ENCODE measurements around the gene FNBP1. TPM values are rescaled to one million over a fixed set of nuclear protein-coding genes. Genes with fewer than 3 reads are reported as not detected.
A peak's percentile ranks its signal among the peaks of the same experiment; 100 is the strongest.
"Not testable (repeated sequence)": the region's sequence is repeated elsewhere in the genome, so short reads cannot be mapped to it uniquely, and the experiment has no call there.

The FNBP1 gene
- total RNA-seq, 2 experiments from 2014 or later, result 126 to 128 TPM

GRCh38 chr9:129902740-129903134 is 140.3 kb downstream of the FNBP1 start:
- Mint-ChIP-seq H3K9me3 (no peaks in the 10 kb centered on the region), H3K4me1 (ENCODE audit: low read depth) (peaks cover 44% of the 10 kb centered on the region), H3K27me3 (ENCODE audit: low read depth) (no peaks in the 10 kb centered on the region), H3K27ac (peak overlapping the region; percentile 79), H3K4me3 (no peak overlapping the region), H3K36me3 (ENCODE audit: low read depth) (peaks cover 61% of the 10 kb centered on the region)
- intact Hi-C loops (cut with micrococcal nuclease), result no loop called here
- CTCF ChIA-PET, result interaction anchor here (1.0 kb wide), 1 partner anchor 11 kb away, joined by 4 read pairs; no protein-coding TSS in a partner anchor
- DNase-seq, result no peak

DNA sequence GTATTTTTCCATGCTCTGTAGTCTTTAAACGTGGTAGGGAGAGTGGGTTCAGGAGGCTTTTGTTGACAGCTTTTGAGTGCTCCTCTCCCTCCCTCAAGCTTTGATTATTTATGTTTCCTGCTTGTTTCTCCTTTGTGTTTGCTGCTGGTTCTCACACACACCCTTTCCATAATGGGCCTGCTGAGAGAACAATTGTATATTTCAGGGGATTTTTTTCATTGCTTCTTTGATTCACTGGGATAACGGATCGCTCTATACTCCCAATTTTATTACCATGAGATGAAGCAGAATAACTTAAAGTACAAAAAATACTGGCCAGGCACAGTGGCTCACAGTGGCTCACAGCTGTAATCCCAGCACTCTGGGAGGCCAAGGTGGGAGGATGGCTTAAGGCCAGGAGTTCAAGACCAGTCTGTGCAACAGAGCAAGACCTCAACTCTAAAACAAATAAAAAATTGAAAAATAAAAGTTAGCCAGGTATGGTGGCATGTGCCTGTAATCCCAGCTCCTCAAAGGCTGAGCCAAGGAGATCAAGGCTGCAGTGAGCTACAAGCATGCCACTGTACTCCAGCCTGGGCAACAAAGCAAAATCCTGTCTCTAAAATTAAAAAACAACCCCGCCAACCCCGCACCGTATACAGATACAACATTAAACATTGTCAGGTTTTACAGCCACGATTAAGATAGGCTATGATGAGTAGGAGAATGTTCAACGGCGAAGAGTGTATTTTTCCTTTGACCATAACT is 140.8 kb downstream of the FNBP1 start:
- Mint-ChIP-seq H3K9me3 (no peaks in the 10 kb centered on the region), H3K27ac (peak overlapping the region; percentile 79), H3K4me1 (ENCODE audit: low read depth) (peaks cover 47% of the 10 kb centered on the region), H3K27me3 (ENCODE audit: low read depth) (no peaks in the 10 kb centered on the region), H3K36me3 (ENCODE audit: low read depth) (peaks cover 60% of the 10 kb centered on the region), H3K4me3 (no peak overlapping the region)
- DNase-seq, result no peak
- intact Hi-C loops (cut with micrococcal nuclease), result no loop called here
- CTCF ChIA-PET, result interaction anchor here (0.6 to 1.0 kb wide), 2 partner anchors 10 to 16 kb away, joined by 3 to 4 read pairs; no protein-coding TSS in a partner anchor

DNA sequence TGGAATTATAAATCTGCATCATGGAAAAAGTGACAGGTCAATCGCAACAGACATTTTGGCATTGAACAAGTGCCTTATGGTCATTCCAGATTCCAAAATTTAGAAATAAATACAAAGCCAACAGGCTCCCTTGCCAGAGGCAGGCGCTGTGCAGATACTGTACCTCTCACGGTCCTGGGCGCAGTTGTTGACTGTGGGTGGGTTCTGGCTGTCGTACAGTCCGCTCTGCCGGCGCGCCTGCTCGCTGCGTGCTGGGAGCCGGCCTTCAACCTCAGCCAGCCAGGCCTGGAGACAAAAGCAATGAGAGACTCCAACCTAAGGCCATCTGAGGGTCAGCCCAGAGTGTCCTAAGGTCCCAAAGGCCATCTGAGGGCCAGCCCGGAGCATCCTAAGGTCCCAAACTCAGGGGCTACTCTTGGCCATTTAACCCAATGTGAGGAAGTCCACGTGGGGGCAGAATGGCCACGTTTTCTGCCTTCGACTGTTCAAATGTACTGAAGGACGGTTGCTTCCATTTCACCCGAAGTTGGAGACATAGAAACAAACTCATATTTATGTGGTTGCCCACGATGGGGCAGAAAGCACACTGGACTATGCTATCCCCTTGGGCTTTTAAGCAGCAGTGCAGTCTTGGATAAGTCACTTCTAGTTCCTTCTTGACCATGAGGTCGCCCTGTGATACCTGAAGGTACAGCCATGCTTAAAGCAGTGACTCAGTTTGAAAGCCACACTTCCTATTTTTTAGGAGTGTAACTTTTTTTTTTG is 142.5 kb downstream of the FNBP1 start:
- H3K27me3 Mint-ChIP-seq (ENCODE audit: low read depth), result no peaks in the 10 kb centered on the region
- no peak overlapping the region for H3K4me3 Mint-ChIP-seq
- H3K4me1 Mint-ChIP-seq (ENCODE audit: low read depth), result peaks cover 62% of the 10 kb centered on the region
- peak overlapping the region; percentile 79 for H3K27ac Mint-ChIP-seq
- H3K36me3 Mint-ChIP-seq (ENCODE audit: low read depth), result peaks cover 71% of the 10 kb centered on the region
- no peak for DNase-seq
- CTCF ChIA-PET, result no interaction called here
- no peaks in the 10 kb centered on the region for H3K9me3 Mint-ChIP-seq
- intact Hi-C loops (cut with micrococcal nuclease), result no loop called here

DNA sequence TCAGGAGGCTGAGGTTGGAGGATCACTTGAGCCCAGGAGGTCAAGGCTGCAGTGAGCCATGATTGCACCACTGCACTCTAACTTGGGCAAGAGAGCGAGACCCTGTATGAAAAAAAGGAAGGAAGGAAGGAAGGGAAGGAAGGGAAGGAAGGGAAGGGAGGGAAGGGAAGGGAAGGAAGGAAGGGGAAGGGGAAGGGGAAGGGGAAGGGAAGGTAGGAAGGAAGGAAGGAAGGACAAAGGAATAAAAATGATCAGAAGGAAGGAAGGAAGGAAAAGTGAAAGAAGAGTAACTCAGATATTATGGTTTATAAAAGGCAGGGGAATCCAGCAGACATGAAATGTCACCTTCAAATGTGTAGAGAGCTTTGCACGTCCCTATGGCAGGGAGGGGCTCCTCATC is 143.4 kb downstream of the FNBP1 start:
- Mint-ChIP-seq H3K4me3 (no peak overlapping the region), H3K27me3 (ENCODE audit: low read depth) (no peaks in the 10 kb centered on the region), H3K4me1 (ENCODE audit: low read depth) (peaks cover 67% of the 10 kb centered on the region), H3K27ac (peak overlapping the region; percentile 77), H3K36me3 (ENCODE audit: low read depth) (peaks cover 74% of the 10 kb centered on the region), H3K9me3 (no peaks in the 10 kb centered on the region)
- no peak for DNase-seq
- intact Hi-C loops (cut with micrococcal nuclease), result no loop called here
- CTCF ChIA-PET, result interaction anchor here (0.7 kb wide), 1 partner anchor 11 kb away, joined by 3 read pairs; no protein-coding TSS in a partner anchor

DNA sequence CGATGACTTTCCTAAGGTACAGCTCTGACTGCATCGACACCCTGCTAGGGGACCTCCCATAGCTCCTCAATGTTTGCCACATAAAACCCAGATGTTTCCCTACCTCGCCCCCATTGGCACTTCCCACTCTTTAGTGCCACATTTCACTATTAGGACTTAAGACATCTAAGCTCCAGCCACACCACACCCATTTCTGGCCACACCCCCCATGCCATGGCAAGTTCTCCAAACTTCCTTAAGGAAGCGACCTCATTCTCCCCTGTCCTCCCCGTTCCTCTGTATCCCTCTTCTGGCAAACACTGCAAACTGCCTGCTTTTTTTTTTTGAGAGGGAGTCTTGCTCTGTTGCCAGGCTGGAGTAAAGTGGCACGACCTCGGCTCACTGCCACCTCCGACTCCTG is 144.8 kb downstream of the FNBP1 start:
- H3K9me3 Mint-ChIP-seq, result no peaks in the 10 kb centered on the region
- intact Hi-C loops (cut with micrococcal nuclease), result no loop called here
- H3K36me3 Mint-ChIP-seq (ENCODE audit: low read depth), result peaks cover 74% of the 10 kb centered on the region
- peaks cover 72% of the 10 kb centered on the region for H3K4me1 Mint-ChIP-seq (ENCODE audit: low read depth)
- CTCF ChIA-PET, result interaction anchor here (0.6 to 1.1 kb wide), 5 partner anchors 9 to 202 kb away, joined by 3 to 5 read pairs (median 3); no protein-coding TSS in a partner anchor
- no peaks in the 10 kb centered on the region for H3K27me3 Mint-ChIP-seq (ENCODE audit: low read depth)
- no peak for DNase-seq
- no peak overlapping the region for H3K4me3 Mint-ChIP-seq
- H3K27ac Mint-ChIP-seq, result peak overlapping the region; percentile 70

DNA sequence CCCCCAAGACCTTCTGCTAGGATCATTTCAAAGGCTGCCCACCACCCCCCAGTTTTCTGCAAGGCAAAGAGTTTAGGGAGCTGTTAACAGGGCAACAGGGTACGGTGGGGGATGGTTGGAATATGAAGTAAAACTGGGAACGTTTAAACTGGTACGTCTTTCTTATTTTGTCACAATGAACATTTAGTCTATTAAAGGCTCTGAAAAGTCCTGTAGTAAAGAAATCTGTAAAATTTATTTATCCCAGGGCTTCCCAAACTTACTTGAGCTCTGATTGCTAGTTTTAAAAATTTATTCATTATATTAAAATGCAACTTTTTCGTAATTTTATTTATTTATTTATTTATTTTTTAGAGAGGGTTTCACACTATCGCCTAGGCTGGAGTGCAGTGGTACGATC is 145.7 kb downstream of the FNBP1 start:
- no peak overlapping the region for H3K27ac Mint-ChIP-seq
- no peaks in the 10 kb centered on the region for H3K9me3 Mint-ChIP-seq
- CTCF ChIA-PET, result interaction anchor here (1.0 to 1.1 kb wide), 3 partner anchors 12 to 57 kb away, joined by 3 to 5 read pairs (median 3); no protein-coding TSS in a partner anchor
- DNase-seq, result no peak
- H3K4me3 Mint-ChIP-seq, result no peak overlapping the region
- peaks cover 71% of the 10 kb centered on the region for H3K4me1 Mint-ChIP-seq (ENCODE audit: low read depth)
- H3K27me3 Mint-ChIP-seq (ENCODE audit: low read depth), result no peaks in the 10 kb centered on the region
- peaks cover 73% of the 10 kb centered on the region for H3K36me3 Mint-ChIP-seq (ENCODE audit: low read depth)
- intact Hi-C loops (cut with micrococcal nuclease), result no loop called here

DNA sequence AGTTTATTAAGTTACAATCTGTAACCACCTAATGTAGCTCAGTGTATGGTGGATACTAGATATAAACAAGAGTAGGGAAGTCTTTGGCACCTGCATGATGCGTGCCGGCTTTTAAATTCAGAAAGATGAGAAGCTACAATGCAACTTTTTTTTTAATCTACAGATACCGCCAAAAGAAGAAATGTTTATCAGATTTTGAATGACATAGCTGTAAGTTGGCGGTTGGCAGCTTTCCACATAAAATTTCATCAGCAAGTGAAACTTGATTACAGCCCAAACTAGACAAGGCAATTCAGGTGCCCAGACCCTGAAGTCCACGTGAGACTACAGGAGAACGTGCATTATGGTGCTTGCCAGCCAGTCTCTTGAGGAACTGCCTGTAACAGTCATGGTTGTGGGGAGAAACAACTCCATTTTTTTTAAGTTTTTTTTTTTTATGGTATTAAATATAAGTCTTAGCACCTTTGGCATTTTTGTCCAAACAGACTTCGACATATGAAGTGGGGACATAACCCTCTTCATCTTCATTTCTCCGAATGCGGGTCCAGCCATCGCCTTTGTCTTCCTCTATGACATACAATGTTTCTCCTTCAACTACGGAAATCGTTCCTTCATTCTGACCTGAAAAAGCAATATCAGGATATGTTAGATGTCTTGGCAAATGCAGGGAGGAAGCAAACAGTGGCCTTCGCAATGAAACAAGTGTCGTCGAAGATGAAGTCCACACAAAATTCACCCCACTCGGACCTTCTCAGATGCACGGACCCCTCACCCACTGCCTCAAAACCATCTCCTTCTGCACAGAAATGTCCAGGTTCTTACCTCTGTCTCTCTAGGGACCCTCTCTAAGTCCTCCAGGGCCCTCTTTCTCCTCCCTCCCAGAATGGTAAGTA is 147.4 kb downstream of the FNBP1 start:
- Mint-ChIP-seq H3K4me3 (no peak overlapping the region), H3K27me3 (ENCODE audit: low read depth) (no peaks in the 10 kb centered on the region), H3K4me1 (ENCODE audit: low read depth) (peaks cover 76% of the 10 kb centered on the region), H3K36me3 (ENCODE audit: low read depth) (peaks cover 68% of the 10 kb centered on the region), H3K9me3 (no peaks in the 10 kb centered on the region), H3K27ac (peak overlapping the region; percentile 89)
- CTCF ChIA-PET, result interaction anchor here (0.7 to 1.7 kb wide), 5 partner anchors 9 to 12 kb away, joined by 3 to 10 read pairs (median 4); no protein-coding TSS in a partner anchor
- peak; percentile 71 for DNase-seq
- intact Hi-C loops (cut with micrococcal nuclease), result loop anchor here (1.0 kb wide), 1 partner anchor 8 kb away; no protein-coding TSS in a partner anchor

GRCh38 chr9:129894120-129894823 is 148.7 kb downstream of the FNBP1 start:
- intact Hi-C loops (cut with micrococcal nuclease), result no loop called here
- no peak for DNase-seq
- no peaks in the 10 kb centered on the region for H3K9me3 Mint-ChIP-seq
- peak overlapping the region; percentile 89 for H3K27ac Mint-ChIP-seq
- peaks cover 68% of the 10 kb centered on the region for H3K36me3 Mint-ChIP-seq (ENCODE audit: low read depth)
- H3K27me3 Mint-ChIP-seq (ENCODE audit: low read depth), result no peaks in the 10 kb centered on the region
- CTCF ChIA-PET, result interaction anchor here (0.6 to 1.7 kb wide), 4 partner anchors 9 to 49 kb away, joined by 3 to 10 read pairs (median 3); no protein-coding TSS in a partner anchor
- H3K4me1 Mint-ChIP-seq (ENCODE audit: low read depth), result peaks cover 73% of the 10 kb centered on the region
- H3K4me3 Mint-ChIP-seq, result peak overlapping the region; percentile 32

GRCh38 chr9:129891569-129891968 is 151.4 kb downstream of the FNBP1 start:
- H3K4me1 Mint-ChIP-seq (ENCODE audit: low read depth), result peaks cover 88% of the 10 kb centered on the region
- DNase-seq, result no peak
- H3K9me3 Mint-ChIP-seq, result no peaks in the 10 kb centered on the region
- H3K4me3 Mint-ChIP-seq, result peak overlapping the region; percentile 92
- intact Hi-C loops (cut with micrococcal nuclease), result no loop called here
- H3K36me3 Mint-ChIP-seq (ENCODE audit: low read depth), result peaks cover 56% of the 10 kb centered on the region
- peak overlapping the region; percentile 99 for H3K27ac Mint-ChIP-seq
- H3K27me3 Mint-ChIP-seq (ENCODE audit: low read depth), result no peaks in the 10 kb centered on the region
- CTCF ChIA-PET, result interaction anchor here (0.8 to 2.5 kb wide), 4 partner anchors 11 to 176 kb away, joined by 3 to 8 read pairs (median 4); no protein-coding TSS in a partner anchor

DNA sequence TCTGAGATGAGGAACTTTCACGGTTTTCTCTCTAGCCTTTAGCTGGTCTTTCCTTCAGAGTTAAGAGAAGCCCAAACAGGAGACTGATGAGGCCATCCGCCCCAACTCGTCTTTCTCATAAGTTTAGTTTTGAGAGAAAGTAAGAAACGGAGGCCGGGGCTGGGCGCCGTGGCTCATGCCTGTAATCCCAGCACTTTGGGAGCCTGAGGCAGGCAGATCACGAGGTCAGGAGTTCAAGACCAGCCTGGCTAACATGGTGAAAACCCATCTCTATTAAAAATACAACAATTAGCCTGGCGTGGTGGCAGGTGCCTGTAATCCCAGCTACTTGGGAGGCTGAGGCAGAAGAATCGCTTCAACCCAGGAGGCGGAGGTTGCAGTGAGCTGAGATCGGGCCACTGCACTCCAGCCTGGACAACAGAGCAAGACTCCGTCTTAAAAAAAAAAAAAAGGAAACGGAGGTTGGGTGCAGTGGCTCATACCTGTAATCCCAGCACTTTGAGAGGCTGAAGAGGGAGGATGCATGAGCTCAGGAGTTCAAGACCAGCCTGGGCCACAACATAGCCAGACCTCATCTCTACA is 152.2 kb downstream of the FNBP1 start:
- Mint-ChIP-seq H3K27ac (peak overlapping the region; percentile 99), H3K4me3 (peak overlapping the region; percentile 92), H3K4me1 (ENCODE audit: low read depth) (peaks cover 83% of the 10 kb centered on the region), H3K36me3 (ENCODE audit: low read depth) (peaks cover 49% of the 10 kb centered on the region)
- not testable (repeated sequence) for H3K27me3 Mint-ChIP-seq (ENCODE audit: low read depth); H3K9me3 Mint-ChIP-seq
- CTCF ChIA-PET, result interaction anchor here (0.9 to 2.5 kb wide), 2 partner anchors 61 to 151 kb away, joined by 3 to 8 read pairs; no protein-coding TSS in a partner anchor
- intact Hi-C loops (cut with micrococcal nuclease), result loop anchor here (1.0 kb wide), 1 partner anchor 72 kb away; no protein-coding TSS in a partner anchor
- peak; percentile 29 for DNase-seq

Measured in activated naive CD4-positive, alpha-beta T cell treated with anti-CD3 and anti-CD28 coated beads for 36 hours (primary cell).